ENCODE measurements around the gene GLE1. TPM values are rescaled to one million over a fixed set of nuclear protein-coding genes. Genes with fewer than 3 reads are reported as not detected.

Gene GLE1
- total and polyA plus RNA-seq, 8 donors: 21.6 to 31.8 (median 28.9) TPM

DNA sequence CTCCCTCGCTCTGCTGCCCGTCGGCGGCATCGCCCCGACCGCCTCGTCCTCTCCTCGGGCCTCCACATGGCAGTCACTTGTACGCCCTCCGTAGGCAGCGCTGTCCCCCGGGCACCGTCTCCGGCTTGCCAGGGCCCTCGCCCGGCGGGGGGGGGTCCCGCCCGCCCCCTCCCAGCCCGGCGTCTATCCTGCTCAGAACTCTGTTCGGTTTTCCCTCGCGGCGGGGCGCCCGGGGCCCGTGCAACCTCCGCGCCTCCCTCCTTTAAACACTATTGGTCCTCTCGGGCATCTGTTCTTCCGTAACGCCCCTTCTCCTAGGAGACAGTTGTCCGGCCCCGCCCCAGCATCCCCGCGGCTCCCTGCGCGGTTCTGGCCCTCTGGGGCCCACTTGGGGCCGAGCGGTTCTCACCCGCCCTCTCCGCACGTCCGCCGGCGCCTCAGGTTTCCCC is 47.9 kb upstream of the GLE1 start:
- TF ChIP-seq, protein P1, sequence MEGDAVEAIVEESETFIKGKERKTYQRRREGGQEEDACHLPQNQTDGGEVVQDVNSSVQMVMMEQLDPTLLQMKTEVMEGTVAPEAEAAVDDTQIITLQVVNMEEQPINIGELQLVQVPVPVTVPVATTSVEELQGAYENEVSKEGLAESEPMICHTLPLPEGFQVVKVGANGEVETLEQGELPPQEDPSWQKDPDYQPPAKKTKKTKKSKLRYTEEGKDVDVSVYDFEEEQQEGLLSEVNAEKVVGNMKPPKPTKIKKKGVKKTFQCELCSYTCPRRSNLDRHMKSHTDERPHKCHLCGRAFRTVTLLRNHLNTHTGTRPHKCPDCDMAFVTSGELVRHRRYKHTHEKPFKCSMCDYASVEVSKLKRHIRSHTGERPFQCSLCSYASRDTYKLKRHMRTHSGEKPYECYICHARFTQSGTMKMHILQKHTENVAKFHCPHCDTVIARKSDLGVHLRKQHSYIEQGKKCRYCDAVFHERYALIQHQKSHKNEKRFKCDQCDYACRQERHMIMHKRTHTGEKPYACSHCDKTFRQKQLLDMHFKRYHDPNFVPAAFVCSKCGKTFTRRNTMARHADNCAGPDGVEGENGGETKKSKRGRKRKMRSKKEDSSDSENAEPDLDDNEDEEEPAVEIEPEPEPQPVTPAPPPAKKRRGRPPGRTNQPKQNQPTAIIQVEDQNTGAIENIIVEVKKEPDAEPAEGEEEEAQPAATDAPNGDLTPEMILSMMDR (IDR thresholded peaks at IDR 0.05): no peak
- Histone ChIP-seq H3K27ac (peak overlapping the region; percentile 74 to 91), H3K9me3 (no peaks in the 10 kb centered on the region), H3K27me3 (no peaks in the 10 kb centered on the region), H3K36me3 (peaks cover 0 to 23% of the 10 kb centered on the region in 2 donors), H3K4me1 (peaks cover 6 to 9% of the 10 kb centered on the region in 2 donors), H3K4me3 (peak overlapping the region; percentile 95 to 100)
- DNase-seq (peak; percentile 37 to 90 (median 66)), ATAC-seq (peak; percentile 82)
- intact Hi-C loops (cut with DNase I): no loop called here

DNA sequence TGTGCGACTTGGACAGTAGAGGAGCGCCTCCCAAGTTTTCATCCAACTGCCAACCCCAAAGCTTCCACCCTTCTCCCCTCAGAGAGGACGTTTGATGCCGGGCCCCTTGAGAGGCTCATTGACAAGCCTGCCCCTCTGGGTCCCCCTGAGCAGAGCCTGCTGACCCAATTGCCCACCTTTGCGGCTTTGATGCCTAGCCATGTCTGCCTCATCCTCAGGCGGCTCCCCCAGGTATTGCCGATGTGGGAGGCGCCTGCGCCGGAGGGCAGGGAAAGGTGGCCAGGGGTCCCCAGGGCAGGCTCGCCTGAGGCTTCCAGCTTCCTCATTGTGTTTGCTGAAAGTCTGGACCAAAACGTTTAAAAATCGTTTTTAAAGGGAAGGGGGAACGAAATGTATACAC is 47.3 kb upstream of the GLE1 start:
- Histone ChIP-seq H3K27ac (no peak overlapping the region), H3K36me3 (peaks cover 0 to 29% of the 10 kb centered on the region in 2 donors), H3K4me3 (peak overlapping the region; percentile 95 to 100), H3K4me1 (peaks cover 6 to 9% of the 10 kb centered on the region in 2 donors), H3K27me3 (no peaks in the 10 kb centered on the region), H3K9me3 (no peaks in the 10 kb centered on the region)
- ATAC-seq: no peak
- TF ChIP-seq, protein P1 (IDR thresholded peaks at IDR 0.05): no peak
- no peak for DNase-seq
- intact Hi-C loops (cut with DNase I): no loop called here

DNA sequence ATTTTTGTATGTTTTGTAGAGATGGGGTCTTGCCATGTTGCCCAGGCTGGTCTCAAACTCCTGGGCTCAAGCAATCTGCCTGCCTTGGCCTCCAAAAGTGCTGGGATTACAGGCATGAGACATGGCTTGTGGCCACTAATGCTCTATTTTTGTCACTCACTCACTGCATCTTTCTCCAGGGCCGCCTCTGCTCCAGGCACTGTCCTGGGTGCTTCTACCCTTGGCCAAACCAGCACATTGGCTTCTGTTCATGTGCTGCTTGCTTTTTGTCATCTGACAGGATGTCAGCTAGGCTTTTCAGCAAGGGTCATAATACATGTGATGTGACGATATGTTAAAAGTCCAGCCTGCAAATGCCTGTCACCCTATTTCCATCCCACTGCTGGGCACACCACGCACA is 45.5 kb upstream of the GLE1 start:
- intact Hi-C loops (cut with DNase I): no loop called here
- peaks cover 6 to 9% of the 10 kb centered on the region in 2 donors for H3K4me1 ChIP-seq

DNA sequence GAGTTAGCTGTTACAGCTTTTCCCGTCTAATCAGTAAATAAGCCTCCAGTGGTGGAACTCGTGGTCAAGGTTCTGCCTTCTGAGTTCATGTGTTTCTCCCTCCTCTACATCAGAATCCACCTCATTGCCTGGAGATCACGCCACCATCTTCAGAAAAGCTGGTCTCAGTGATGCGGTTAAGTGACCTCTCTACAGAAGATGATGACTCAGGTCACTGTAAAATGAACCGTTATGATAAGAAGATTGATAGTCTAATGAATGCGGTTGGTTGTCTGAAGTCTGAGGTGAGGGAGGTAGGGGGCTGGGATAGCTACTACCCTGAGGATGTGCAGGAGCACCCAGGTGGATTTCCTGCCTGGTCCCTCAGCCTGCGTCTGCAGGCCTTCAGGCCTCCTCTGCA is 35.4 kb upstream of the GLE1 start:
- H3K4me1 ChIP-seq: no peaks in the 10 kb centered on the region
- H3K27ac ChIP-seq: no peak overlapping the region
- intact Hi-C loops (cut with DNase I): no loop called here
- H3K36me3 ChIP-seq: peaks cover 0 to 81% of the 10 kb centered on the region in 2 donors
- ATAC-seq (no peak), DNase-seq (no peak)
- TF ChIP-seq, protein P1 (IDR thresholded peaks at IDR 0.05): no peak
- H3K4me3 ChIP-seq: no peak overlapping the region
- no peaks in the 10 kb centered on the region for H3K27me3 ChIP-seq
- no peaks in the 10 kb centered on the region for H3K9me3 ChIP-seq

More for the DNA sequence above, 45.5 kb upstream of the GLE1 start:
- no peak overlapping the region for H3K4me3 ChIP-seq
- TF ChIP-seq, protein P1 (IDR thresholded peaks at IDR 0.05): no peak
- ATAC-seq: no peak
- no peak for DNase-seq
- no peaks in the 10 kb centered on the region for H3K9me3 ChIP-seq
- H3K36me3 ChIP-seq: peaks cover 0 to 47% of the 10 kb centered on the region in 2 donors
- no peaks in the 10 kb centered on the region for H3K27me3 ChIP-seq
- H3K27ac ChIP-seq: no peak overlapping the region

GRCh38 chr9:128470560-128470959 is 34.0 kb upstream of the GLE1 start:
- H3K9me3 ChIP-seq: no peaks in the 10 kb centered on the region
- no peak overlapping the region for H3K4me3 ChIP-seq
- H3K27me3 ChIP-seq: no peaks in the 10 kb centered on the region
- peaks cover 0 to 84% of the 10 kb centered on the region in 2 donors for H3K36me3 ChIP-seq
- no peaks in the 10 kb centered on the region for H3K4me1 ChIP-seq
- TF ChIP-seq, protein P1 (IDR thresholded peaks at IDR 0.05): no peak
- ATAC-seq: no peak
- intact Hi-C loops (cut with DNase I): no loop called here
- no peak for DNase-seq
- no peak overlapping the region for H3K27ac ChIP-seq
